ENCODE measurements around the gene NDUFAF4.

The NDUFAF4 gene

DNA sequence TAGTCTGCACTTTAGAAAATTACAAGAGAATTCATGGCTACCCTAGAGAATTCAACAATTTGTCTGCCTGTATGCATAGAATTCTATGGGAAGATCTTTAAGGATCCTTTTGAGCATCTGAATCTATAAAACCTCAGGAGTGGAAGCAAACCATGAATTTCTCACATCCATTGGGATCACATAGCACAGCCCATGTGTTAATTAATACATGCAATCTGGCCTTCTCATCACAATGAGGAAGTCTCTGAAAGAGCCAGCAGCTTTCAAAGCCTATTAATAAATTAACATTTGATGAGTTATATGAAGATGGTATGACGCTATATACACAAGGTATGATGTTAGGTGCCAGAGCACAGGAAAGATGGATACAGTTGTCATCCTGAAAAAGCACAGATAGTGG is 24.7 kb downstream of the NDUFAF4 start:
- Histone ChIP-seq H3K4me1 (ENCODE audit: control insufficient read depth in 1 of 2, insufficient read depth in 2 of 2, low read length in 2 of 2) (no peaks in the 10 kb centered on the region), H3K36me3 (ENCODE audit: control insufficient read depth in 1 of 2, insufficient read depth in 2 of 2, low read length in 2 of 2) (no peaks in the 10 kb centered on the region), H3K9ac (ENCODE audit: low read depth in 1 of 2, low read length in 2 of 2) (no peak overlapping the region), H3K4me3 (ENCODE audit: low read depth in 1 of 2, low read length in 2 of 2) (no peak overlapping the region), H3K27me3 (ENCODE audit: control insufficient read depth in 1 of 2, insufficient read depth in 2 of 2, low read length in 2 of 2) (no peaks in the 10 kb centered on the region), H3K27ac (ENCODE audit: low read depth, low read length) (no peak overlapping the region), H3K9me3 (ENCODE audit: control insufficient read depth in 1 of 2, low read length in 2 of 2) (no peaks in the 10 kb centered on the region)

GRCh38 chr6:96865055-96865405 is 32.7 kb downstream of the NDUFAF4 start:
- Histone ChIP-seq H3K4me1 (ENCODE audit: control insufficient read depth in 1 of 2, insufficient read depth in 2 of 2, low read length in 2 of 2) (no peaks in the 10 kb centered on the region), H3K27me3 (ENCODE audit: control insufficient read depth in 1 of 2, insufficient read depth in 2 of 2, low read length in 2 of 2) (no peaks in the 10 kb centered on the region), H3K9ac (ENCODE audit: low read depth in 1 of 2, low read length in 2 of 2) (no peak overlapping the region), H3K9me3 (ENCODE audit: control insufficient read depth in 1 of 2, low read length in 2 of 2) (no peaks in the 10 kb centered on the region), H3K27ac (ENCODE audit: low read depth, low read length) (no peak overlapping the region), H3K36me3 (ENCODE audit: control insufficient read depth in 1 of 2, insufficient read depth in 2 of 2, low read length in 2 of 2) (no peaks in the 10 kb centered on the region), H3K4me3 (ENCODE audit: low read depth in 1 of 2, low read length in 2 of 2) (no peak overlapping the region)

DNA sequence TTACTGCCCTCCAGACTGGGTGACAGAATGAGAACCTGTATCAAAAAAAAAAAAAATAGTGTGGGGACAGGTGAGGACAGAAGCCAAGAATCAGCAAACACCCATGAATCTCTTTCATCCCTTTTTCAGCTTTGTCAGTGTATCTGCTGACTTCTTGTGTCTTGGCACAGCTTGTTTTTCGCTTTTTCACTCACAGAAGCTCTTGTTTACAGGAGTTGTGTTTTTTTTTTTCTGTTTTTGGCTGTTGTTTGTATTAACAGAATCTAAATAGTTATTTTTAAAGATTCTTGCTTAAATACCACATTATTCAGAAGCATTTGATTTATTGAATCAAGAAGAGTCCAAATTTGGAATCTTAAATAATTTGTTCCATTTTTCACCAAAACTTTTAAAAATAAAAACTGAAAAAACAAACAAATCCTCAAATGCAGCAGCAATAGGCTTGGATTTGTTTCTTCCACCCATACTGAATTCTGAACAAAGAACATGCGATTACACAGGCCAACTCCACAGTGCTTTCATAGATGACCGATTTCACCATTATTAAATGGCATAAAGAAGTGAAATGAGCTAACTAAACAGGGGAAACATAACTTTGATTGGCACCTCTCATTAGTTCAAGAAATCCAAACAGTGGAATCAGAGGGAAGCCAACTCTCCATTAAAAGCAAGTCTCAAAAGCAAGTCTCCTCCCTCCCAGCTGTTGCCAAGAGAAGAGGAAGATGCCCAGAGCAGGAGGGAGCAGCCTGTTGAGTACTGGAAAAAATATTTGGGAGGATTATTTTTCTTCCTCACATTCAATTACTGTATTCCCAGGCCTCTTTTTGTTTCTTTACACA is 33.3 kb downstream of the NDUFAF4 start:
- H3K9ac ChIP-seq (ENCODE audit: low read depth in 1 of 2, low read length in 2 of 2): no peak overlapping the region
- H3K27me3 ChIP-seq (ENCODE audit: control insufficient read depth in 1 of 2, insufficient read depth in 2 of 2, low read length in 2 of 2): no peaks in the 10 kb centered on the region
- no peaks in the 10 kb centered on the region for H3K4me1 ChIP-seq (ENCODE audit: control insufficient read depth in 1 of 2, insufficient read depth in 2 of 2, low read length in 2 of 2)
- no peaks in the 10 kb centered on the region for H3K9me3 ChIP-seq (ENCODE audit: control insufficient read depth in 1 of 2, low read length in 2 of 2)
- no peaks in the 10 kb centered on the region for H3K36me3 ChIP-seq (ENCODE audit: control insufficient read depth in 1 of 2, insufficient read depth in 2 of 2, low read length in 2 of 2)
- H3K4me3 ChIP-seq (ENCODE audit: low read depth in 1 of 2, low read length in 2 of 2): no peak overlapping the region
- H3K27ac ChIP-seq (ENCODE audit: low read depth, low read length): no peak overlapping the region

DNA sequence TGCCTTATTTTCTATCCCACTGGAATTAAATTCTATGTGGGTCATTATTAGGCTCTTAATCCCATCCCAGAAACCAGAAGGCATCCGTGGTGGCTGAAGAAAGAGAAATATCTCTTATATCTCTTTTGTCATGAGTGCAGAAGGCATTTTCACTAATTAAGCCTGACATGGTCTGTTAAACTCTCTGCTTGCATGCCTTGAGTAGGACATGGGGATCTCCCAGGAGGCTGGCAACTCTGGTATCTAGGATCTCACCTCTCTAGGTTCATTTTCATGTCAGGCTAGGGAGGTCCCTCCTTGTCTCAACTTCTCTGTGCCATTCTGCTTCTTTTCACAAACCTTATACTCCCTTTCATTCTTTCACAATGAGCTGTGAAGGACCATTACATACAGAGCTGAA is 35.1 kb downstream of the NDUFAF4 start:
- Histone ChIP-seq H3K36me3 (ENCODE audit: control insufficient read depth in 1 of 2, insufficient read depth in 2 of 2, low read length in 2 of 2) (no peaks in the 10 kb centered on the region), H3K27ac (ENCODE audit: low read depth, low read length) (no peak overlapping the region), H3K27me3 (ENCODE audit: control insufficient read depth in 1 of 2, insufficient read depth in 2 of 2, low read length in 2 of 2) (no peaks in the 10 kb centered on the region)

GRCh38 chr6:96861588-96861987 is 36.1 kb downstream of the NDUFAF4 start:
- Histone ChIP-seq H3K4me1 (ENCODE audit: control insufficient read depth in 1 of 2, insufficient read depth in 2 of 2, low read length in 2 of 2) (no peaks in the 10 kb centered on the region), H3K27ac (ENCODE audit: low read depth, low read length) (no peak overlapping the region), H3K9me3 (ENCODE audit: control insufficient read depth in 1 of 2, low read length in 2 of 2) (no peaks in the 10 kb centered on the region), H3K36me3 (ENCODE audit: control insufficient read depth in 1 of 2, insufficient read depth in 2 of 2, low read length in 2 of 2) (no peaks in the 10 kb centered on the region), H3K27me3 (ENCODE audit: control insufficient read depth in 1 of 2, insufficient read depth in 2 of 2, low read length in 2 of 2) (no peaks in the 10 kb centered on the region), H3K4me3 (ENCODE audit: low read depth in 1 of 2, low read length in 2 of 2) (no peak overlapping the region), H3K9ac (ENCODE audit: low read depth in 1 of 2, low read length in 2 of 2) (no peak overlapping the region)

More for the DNA sequence above, 35.1 kb downstream of the NDUFAF4 start:
- Histone ChIP-seq H3K9me3 (ENCODE audit: control insufficient read depth in 1 of 2, low read length in 2 of 2) (no peaks in the 10 kb centered on the region), H3K4me1 (ENCODE audit: control insufficient read depth in 1 of 2, insufficient read depth in 2 of 2, low read length in 2 of 2) (no peaks in the 10 kb centered on the region), H3K4me3 (ENCODE audit: low read depth in 1 of 2, low read length in 2 of 2) (no peak overlapping the region), H3K9ac (ENCODE audit: low read depth in 1 of 2, low read length in 2 of 2) (no peak overlapping the region)

- Histone ChIP-seq H3K27ac (ENCODE audit: low read depth, low read length) (no peak overlapping the region), H3K4me1 (ENCODE audit: control insufficient read depth in 1 of 2, insufficient read depth in 2 of 2, low read length in 2 of 2) (no peaks in the 10 kb centered on the region)
These were observed 40.8 kb downstream of the NDUFAF4 start for GRCh38 chr6:96856856-96857255.

GRCh38 chr6:96853083-96853482 is 44.6 kb downstream of the NDUFAF4 start:
- Histone ChIP-seq H3K27ac (ENCODE audit: low read depth, low read length) (no peak overlapping the region), H3K9me3 (ENCODE audit: control insufficient read depth in 1 of 2, low read length in 2 of 2) (no peaks in the 10 kb centered on the region), H3K9ac (ENCODE audit: low read depth in 1 of 2, low read length in 2 of 2) (no peak overlapping the region), H3K4me3 (ENCODE audit: low read depth in 1 of 2, low read length in 2 of 2) (no peak overlapping the region), H3K4me1 (ENCODE audit: control insufficient read depth in 1 of 2, insufficient read depth in 2 of 2, low read length in 2 of 2) (no peaks in the 10 kb centered on the region), H3K27me3 (ENCODE audit: control insufficient read depth in 1 of 2, insufficient read depth in 2 of 2, low read length in 2 of 2) (no peaks in the 10 kb centered on the region), H3K36me3 (ENCODE audit: control insufficient read depth in 1 of 2, insufficient read depth in 2 of 2, low read length in 2 of 2) (no peaks in the 10 kb centered on the region)

More at GRCh38 chr6:96856856-96857255, 40.8 kb downstream of the NDUFAF4 start:
- Histone ChIP-seq H3K9me3 (ENCODE audit: control insufficient read depth in 1 of 2, low read length in 2 of 2) (no peaks in the 10 kb centered on the region), H3K4me3 (ENCODE audit: low read depth in 1 of 2, low read length in 2 of 2) (no peak overlapping the region), H3K27me3 (ENCODE audit: control insufficient read depth in 1 of 2, insufficient read depth in 2 of 2, low read length in 2 of 2) (no peaks in the 10 kb centered on the region), H3K36me3 (ENCODE audit: control insufficient read depth in 1 of 2, insufficient read depth in 2 of 2, low read length in 2 of 2) (no peaks in the 10 kb centered on the region), H3K9ac (ENCODE audit: low read depth in 1 of 2, low read length in 2 of 2) (no peak overlapping the region)

GRCh38 chr6:96852605-96853004 is 45.1 kb downstream of the NDUFAF4 start:
- no peaks in the 10 kb centered on the region for H3K9me3 ChIP-seq (ENCODE audit: control insufficient read depth in 1 of 2, low read length in 2 of 2)
- no peaks in the 10 kb centered on the region for H3K4me1 ChIP-seq (ENCODE audit: control insufficient read depth in 1 of 2, insufficient read depth in 2 of 2, low read length in 2 of 2)
- no peak overlapping the region for H3K4me3 ChIP-seq (ENCODE audit: low read depth in 1 of 2, low read length in 2 of 2)
- H3K36me3 ChIP-seq (ENCODE audit: control insufficient read depth in 1 of 2, insufficient read depth in 2 of 2, low read length in 2 of 2): no peaks in the 10 kb centered on the region
- H3K27me3 ChIP-seq (ENCODE audit: control insufficient read depth in 1 of 2, insufficient read depth in 2 of 2, low read length in 2 of 2): no peaks in the 10 kb centered on the region
- no peak overlapping the region for H3K27ac ChIP-seq (ENCODE audit: low read depth, low read length)
- H3K9ac ChIP-seq (ENCODE audit: low read depth in 1 of 2, low read length in 2 of 2): no peak overlapping the region

DNA sequence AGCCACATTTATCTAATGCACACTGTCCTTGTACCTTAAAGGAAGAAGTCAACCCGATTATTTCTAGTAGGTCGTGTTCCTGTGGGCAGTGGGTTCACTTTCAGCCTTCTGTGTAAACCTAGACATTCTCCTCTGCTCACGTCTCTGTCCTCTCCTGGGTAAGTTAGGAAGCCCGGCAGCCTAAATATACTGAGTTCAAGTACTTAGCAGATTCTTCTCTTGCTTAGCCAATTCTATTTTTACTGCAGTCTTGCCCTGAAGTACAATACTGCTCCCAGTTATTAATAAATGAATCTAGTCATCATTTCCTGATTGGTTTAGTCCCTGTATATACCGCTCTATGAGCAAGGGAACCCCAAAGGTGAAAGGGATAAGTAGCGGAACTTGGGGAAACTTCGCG is 45.8 kb downstream of the NDUFAF4 start:
- Histone ChIP-seq H3K9ac (ENCODE audit: low read depth in 1 of 2, low read length in 2 of 2) (no peak overlapping the region), H3K27me3 (ENCODE audit: control insufficient read depth in 1 of 2, insufficient read depth in 2 of 2, low read length in 2 of 2) (no peaks in the 10 kb centered on the region), H3K4me1 (ENCODE audit: control insufficient read depth in 1 of 2, insufficient read depth in 2 of 2, low read length in 2 of 2) (no peaks in the 10 kb centered on the region), H3K27ac (ENCODE audit: low read depth, low read length) (no peak overlapping the region), H3K4me3 (ENCODE audit: low read depth in 1 of 2, low read length in 2 of 2) (no peak overlapping the region), H3K36me3 (ENCODE audit: control insufficient read depth in 1 of 2, insufficient read depth in 2 of 2, low read length in 2 of 2) (no peaks in the 10 kb centered on the region), H3K9me3 (ENCODE audit: control insufficient read depth in 1 of 2, low read length in 2 of 2) (no peaks in the 10 kb centered on the region)

DNA sequence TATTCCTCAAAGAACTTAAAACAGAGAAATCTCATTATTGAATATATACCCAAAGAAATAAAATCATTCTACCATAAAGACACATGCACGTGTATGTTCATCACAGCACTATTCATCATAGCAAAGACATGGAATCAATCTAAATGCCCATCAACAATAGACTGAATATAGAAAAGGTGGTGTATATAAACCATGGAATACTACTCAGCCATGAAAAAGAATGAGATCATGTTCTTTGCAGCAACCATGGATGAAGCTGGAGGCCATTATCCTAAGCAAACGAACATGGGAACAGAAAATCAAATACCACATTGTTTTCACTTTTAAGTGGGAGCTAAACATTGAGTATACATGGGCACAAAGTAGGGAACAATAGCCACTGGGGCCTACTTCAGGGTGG is 48.1 kb downstream of the NDUFAF4 start:
- no peak overlapping the region for H3K4me3 ChIP-seq (ENCODE audit: low read depth in 1 of 2, low read length in 2 of 2)
- no peak overlapping the region for H3K9ac ChIP-seq (ENCODE audit: low read depth in 1 of 2, low read length in 2 of 2)
- H3K36me3 ChIP-seq (ENCODE audit: control insufficient read depth in 1 of 2, insufficient read depth in 2 of 2, low read length in 2 of 2): no peaks in the 10 kb centered on the region
- no peaks in the 10 kb centered on the region for H3K9me3 ChIP-seq (ENCODE audit: control insufficient read depth in 1 of 2, low read length in 2 of 2)
- H3K27ac ChIP-seq (ENCODE audit: low read depth, low read length): no peak overlapping the region
- H3K4me1 ChIP-seq (ENCODE audit: control insufficient read depth in 1 of 2, insufficient read depth in 2 of 2, low read length in 2 of 2): no peaks in the 10 kb centered on the region
- no peaks in the 10 kb centered on the region for H3K27me3 ChIP-seq (ENCODE audit: control insufficient read depth in 1 of 2, insufficient read depth in 2 of 2, low read length in 2 of 2)

Measured in duodenal mucosa (tissue), 2 donors.